NCI-H460 (cell line): ENCODE results near the gene HEPN1. TPM values are rescaled to one million over a fixed set of nuclear protein-coding genes. Genes with fewer than 3 reads are reported as not detected.

Experiments
- total RNA-seq: library from RNA; depleted of rRNA; stranded (reverse); fragments of >200 nt; shearing (Covaris generic); gene quantifications from 2 replicates; pipeline ENCODE4 v1.2.3, GENCODE V29; 2014; rRNA removed

Gene HEPN1
- total RNA-seq, 1 experiment from 2014 or later = not detected

Other genes starting within 250 kb of the HEPN1 start
- gene SIAE, start 245.5 kb upstream of the HEPN1 start, total RNA-seq = 17.4 and 19.0 TPM in 2 replicates
- gene SPA17, start 245.3 kb upstream of the HEPN1 start, total RNA-seq = 12.7 and 14.0 TPM in 2 replicates
- not detected in 2 replicates for gene NRGN, start 179.3 kb upstream of the HEPN1 start, total RNA-seq
- not detected in 2 replicates for gene VSIG2, start 167.0 kb upstream of the HEPN1 start, total RNA-seq
- gene ESAM, start 157.0 kb upstream of the HEPN1 start, total RNA-seq = 0.15 and 0.23 TPM in 2 replicates
- 5.1 and 8.0 TPM in 2 replicates for gene MSANTD2, start 118.8 kb upstream of the HEPN1 start, total RNA-seq
- 7.9 and 8.9 TPM in 2 replicates for gene ROBO3, start 53.8 kb upstream of the HEPN1 start, total RNA-seq
- not detected in 2 replicates for gene ROBO4, start 21.4 kb upstream of the HEPN1 start, total RNA-seq
- gene HEPACAM, start 16.8 kb downstream of the HEPN1 start, total RNA-seq = not detected in 2 replicates
- 1.8 and 2.3 TPM in 2 replicates for gene CCDC15, start 35.0 kb downstream of the HEPN1 start, total RNA-seq
- gene SLC37A2, start 144.1 kb downstream of the HEPN1 start, total RNA-seq = 0.17 and 0.40 TPM in 2 replicates
- 32.2 and 33.2 TPM in 2 replicates for gene TMEM218, start 192.4 kb downstream of the HEPN1 start, total RNA-seq
- gene PKNOX2, start 245.5 kb downstream of the HEPN1 start, total RNA-seq = not detected in 2 replicates